Measurements from ENCODE around the gene CD36.
A peak's percentile ranks its signal among the peaks of the same experiment; 100 is the strongest.

CD36 gene

GRCh38 chr7:80705130-80705781 lies 66.8 kb downstream of the CD36 start:
- no peak for DNase-seq (ENCODE audit: low spot score)

GRCh38 chr7:80707318-80707717 lies 68.9 kb downstream of the CD36 start:
- DNase-seq (ENCODE audit: low spot score): no peak

GRCh38 chr7:80708123-80708522 lies 69.7 kb downstream of the CD36 start:
- no peak for DNase-seq (ENCODE audit: low spot score)

- peak; percentile 75 for DNase-seq (ENCODE audit: low spot score)
Observed at GRCh38 chr7:80711531-80711930, 73.1 kb downstream of the CD36 start.

- no peak for DNase-seq (ENCODE audit: low spot score)
Observed at GRCh38 chr7:80719261-80719660, 80.8 kb downstream of the CD36 start.

- DNase-seq (ENCODE audit: low spot score): no peak
Observed at GRCh38 chr7:80720146-80720545, 81.7 kb downstream of the CD36 start.

- peak; percentile 90 for DNase-seq (ENCODE audit: low spot score)
Observed at GRCh38 chr7:80721883-80722615, 83.6 kb downstream of the CD36 start.

- peak; percentile 100 for DNase-seq (ENCODE audit: low spot score)
Observed at GRCh38 chr7:80722616-80723195, 84.3 kb downstream of the CD36 start.

- no peak for DNase-seq (ENCODE audit: low spot score)
Observed at GRCh38 chr7:80724249-80724871, 85.9 kb downstream of the CD36 start.

- no peak for DNase-seq (ENCODE audit: low spot score)
Observed at GRCh38 chr7:80725181-80725611, 86.8 kb downstream of the CD36 start.
